Measurements from ENCODE around the gene LRCOL1. TPM values are rescaled to one million over a fixed set of nuclear protein-coding genes. Genes with fewer than 3 reads are reported as not detected.

Gene LRCOL1
- total RNA-seq, 2 experiments from 2014 or later = not detected

- no peak for DNase-seq
- peaks cover 8% of the 10 kb centered on the region for H3K27me3 Mint-ChIP-seq (ENCODE audit: low read depth)
- H3K36me3 Mint-ChIP-seq (ENCODE audit: low read depth) = no peaks in the 10 kb centered on the region
- H3K9me3 Mint-ChIP-seq = no peaks in the 10 kb centered on the region
- CTCF ChIA-PET = interaction anchor here (1.1 to 1.2 kb wide), 2 partner anchors 23 to 30 kb away, joined by 3 read pairs; no protein-coding TSS in a partner anchor
- no peak overlapping the region for H3K4me3 Mint-ChIP-seq
- intact Hi-C loops (cut with micrococcal nuclease) = no loop called here
- no peak overlapping the region for H3K27ac Mint-ChIP-seq
- H3K4me1 Mint-ChIP-seq (ENCODE audit: low read depth) = no peaks in the 10 kb centered on the region
These were observed 19.1 kb downstream of the LRCOL1 start for GRCh38 chr12:132591107-132591935.

GRCh38 chr12:132588821-132589669, 21.3 kb downstream of the LRCOL1 start:
- CTCF ChIA-PET = interaction anchor here (1.0 kb wide), 1 partner anchor 26 kb away, joined by 3 read pairs; no protein-coding TSS in a partner anchor
- Mint-ChIP-seq H3K36me3 (ENCODE audit: low read depth) (no peaks in the 10 kb centered on the region), H3K27me3 (ENCODE audit: low read depth) (peaks cover 7% of the 10 kb centered on the region), H3K9me3 (no peaks in the 10 kb centered on the region), H3K4me3 (no peak overlapping the region), H3K4me1 (ENCODE audit: low read depth) (no peaks in the 10 kb centered on the region), H3K27ac (no peak overlapping the region)
- intact Hi-C loops (cut with micrococcal nuclease) = no loop called here
- no peak for DNase-seq

GRCh38 chr12:132588319-132588718, 22.1 kb downstream of the LRCOL1 start:
- Mint-ChIP-seq H3K27me3 (ENCODE audit: low read depth) (peaks cover 5% of the 10 kb centered on the region), H3K9me3 (no peaks in the 10 kb centered on the region), H3K4me3 (no peak overlapping the region), H3K4me1 (ENCODE audit: low read depth) (no peaks in the 10 kb centered on the region), H3K36me3 (ENCODE audit: low read depth) (peaks cover 3% of the 10 kb centered on the region), H3K27ac (no peak overlapping the region)
- intact Hi-C loops (cut with micrococcal nuclease) = no loop called here
- DNase-seq = no peak
- CTCF ChIA-PET = no interaction called here

GRCh38 chr12:132587781-132588180, 22.6 kb downstream of the LRCOL1 start:
- Mint-ChIP-seq H3K27me3 (ENCODE audit: low read depth) (peaks cover 4% of the 10 kb centered on the region), H3K9me3 (no peaks in the 10 kb centered on the region), H3K4me1 (ENCODE audit: low read depth) (no peaks in the 10 kb centered on the region), H3K4me3 (no peak overlapping the region), H3K27ac (no peak overlapping the region), H3K36me3 (ENCODE audit: low read depth) (peaks cover 3% of the 10 kb centered on the region)
- CTCF ChIA-PET = no interaction called here
- intact Hi-C loops (cut with micrococcal nuclease) = no loop called here
- DNase-seq = no peak

- Mint-ChIP-seq H3K27ac (no peak overlapping the region), H3K4me1 (ENCODE audit: low read depth) (no peaks in the 10 kb centered on the region), H3K9me3 (no peaks in the 10 kb centered on the region), H3K4me3 (no peak overlapping the region), H3K36me3 (ENCODE audit: low read depth) (peaks cover 3% of the 10 kb centered on the region), H3K27me3 (ENCODE audit: low read depth) (no peaks in the 10 kb centered on the region)
- CTCF ChIA-PET = interaction anchor here (0.6 kb wide), 1 partner anchor 597 kb away, joined by 6 read pairs; no protein-coding TSS in a partner anchor
- DNase-seq = no peak
- intact Hi-C loops (cut with micrococcal nuclease) = no loop called here
These were observed 23.5 kb downstream of the LRCOL1 start for GRCh38 chr12:132586929-132587328.

- DNase-seq = no peak
- H3K27me3 Mint-ChIP-seq (ENCODE audit: low read depth) = no peaks in the 10 kb centered on the region
- no peaks in the 10 kb centered on the region for H3K9me3 Mint-ChIP-seq
- H3K4me3 Mint-ChIP-seq = no peak overlapping the region
- intact Hi-C loops (cut with micrococcal nuclease) = no loop called here
- H3K4me1 Mint-ChIP-seq (ENCODE audit: low read depth) = no peaks in the 10 kb centered on the region
- CTCF ChIA-PET = no interaction called here
- peaks cover 3% of the 10 kb centered on the region for H3K36me3 Mint-ChIP-seq (ENCODE audit: low read depth)
- no peak overlapping the region for H3K27ac Mint-ChIP-seq
These were observed 25.2 kb downstream of the LRCOL1 start for GRCh38 chr12:132585177-132585576.

GRCh38 chr12:132584429-132584828, 26.0 kb downstream of the LRCOL1 start:
- Mint-ChIP-seq H3K27me3 (ENCODE audit: low read depth) (no peaks in the 10 kb centered on the region), H3K9me3 (no peaks in the 10 kb centered on the region), H3K27ac (no peak overlapping the region), H3K36me3 (ENCODE audit: low read depth) (peaks cover 3% of the 10 kb centered on the region), H3K4me1 (ENCODE audit: low read depth) (no peaks in the 10 kb centered on the region), H3K4me3 (no peak overlapping the region)
- intact Hi-C loops (cut with micrococcal nuclease) = no loop called here
- no peak for DNase-seq
- CTCF ChIA-PET = no interaction called here

- intact Hi-C loops (cut with micrococcal nuclease) = no loop called here
- Mint-ChIP-seq H3K4me3 (no peak overlapping the region), H3K27ac (no peak overlapping the region), H3K4me1 (ENCODE audit: low read depth) (no peaks in the 10 kb centered on the region), H3K27me3 (ENCODE audit: low read depth) (no peaks in the 10 kb centered on the region), H3K9me3 (no peaks in the 10 kb centered on the region), H3K36me3 (ENCODE audit: low read depth) (peaks cover 3% of the 10 kb centered on the region)
- CTCF ChIA-PET = no interaction called here
- no peak for DNase-seq
These were observed 26.6 kb downstream of the LRCOL1 start for GRCh38 chr12:132583736-132584135.

- H3K27me3 Mint-ChIP-seq (ENCODE audit: low read depth) = no peaks in the 10 kb centered on the region
- H3K36me3 Mint-ChIP-seq (ENCODE audit: low read depth) = peaks cover 3% of the 10 kb centered on the region
- H3K4me3 Mint-ChIP-seq = no peak overlapping the region
- H3K9me3 Mint-ChIP-seq = no peaks in the 10 kb centered on the region
- no peak for DNase-seq
- CTCF ChIA-PET = no interaction called here
- intact Hi-C loops (cut with micrococcal nuclease) = no loop called here
- no peaks in the 10 kb centered on the region for H3K4me1 Mint-ChIP-seq (ENCODE audit: low read depth)
- H3K27ac Mint-ChIP-seq = no peak overlapping the region
These were observed 27.0 kb downstream of the LRCOL1 start for GRCh38 chr12:132583411-132583710.

GRCh38 chr12:132582582-132583410, 27.6 kb downstream of the LRCOL1 start:
- H3K9me3 Mint-ChIP-seq = no peaks in the 10 kb centered on the region
- no peak overlapping the region for H3K4me3 Mint-ChIP-seq
- no peak overlapping the region for H3K27ac Mint-ChIP-seq
- H3K27me3 Mint-ChIP-seq (ENCODE audit: low read depth) = no peaks in the 10 kb centered on the region
- H3K4me1 Mint-ChIP-seq (ENCODE audit: low read depth) = no peaks in the 10 kb centered on the region
- intact Hi-C loops (cut with micrococcal nuclease) = no loop called here
- peaks cover 6% of the 10 kb centered on the region for H3K36me3 Mint-ChIP-seq (ENCODE audit: low read depth)
- DNase-seq = no peak
- CTCF ChIA-PET = no interaction called here

GRCh38 chr12:132582058-132582420, 28.3 kb downstream of the LRCOL1 start:
- Mint-ChIP-seq H3K36me3 (ENCODE audit: low read depth) (peaks cover 7% of the 10 kb centered on the region), H3K4me1 (ENCODE audit: low read depth) (no peaks in the 10 kb centered on the region), H3K27me3 (ENCODE audit: low read depth) (no peaks in the 10 kb centered on the region), H3K9me3 (no peaks in the 10 kb centered on the region), H3K4me3 (no peak overlapping the region), H3K27ac (no peak overlapping the region)
- intact Hi-C loops (cut with micrococcal nuclease) = no loop called here
- CTCF ChIA-PET = no interaction called here
- DNase-seq = no peak

GRCh38 chr12:132581348-132582057, 28.9 kb downstream of the LRCOL1 start:
- H3K4me1 Mint-ChIP-seq (ENCODE audit: low read depth) = no peaks in the 10 kb centered on the region
- H3K4me3 Mint-ChIP-seq = no peak overlapping the region
- H3K36me3 Mint-ChIP-seq (ENCODE audit: low read depth) = peaks cover 7% of the 10 kb centered on the region
- H3K9me3 Mint-ChIP-seq = no peaks in the 10 kb centered on the region
- no peak for DNase-seq
- intact Hi-C loops (cut with micrococcal nuclease) = no loop called here
- no peaks in the 10 kb centered on the region for H3K27me3 Mint-ChIP-seq (ENCODE audit: low read depth)
- CTCF ChIA-PET = no interaction called here
- no peak overlapping the region for H3K27ac Mint-ChIP-seq

All from activated naive CD4-positive, alpha-beta T cell treated with anti-CD3 and anti-CD28 coated beads for 36 hours (primary cell).